Tibial artery (tissue), 4 donors: ENCODE data around the gene ANKRD44.

Experiments
- DNase-seq, 2 donors: peaks; one replicate each; pipeline ENCODE4 v3.0.0-alpha.2; 2019
- H3K27ac ChIP-seq, 2 donors: fragments of 200-600 bp; sonication (generic) in 1 of 2; 1 replicate in 1 of 2; 2 replicates in 1 of 2; pipeline ENCODE4 v1.5.1; 2018 to 2019; ENCODE audit warnings: mild to moderate bottlenecking in 1 of 2
- H3K27me3 ChIP-seq, 2 donors: fragments of 200-600 bp; sonication (generic) in 1 of 2; one replicate each; pipeline versions ENCODE4 v1.5.1 to v1.6.0; 2016 to 2019
- H3K36me3 ChIP-seq, 3 donors: fragments of 200-600 bp; sonication (generic) in 2 of 3; one replicate each; pipeline ENCODE4 v1.5.1; 2016 to 2019; ENCODE audit warnings: mild to moderate bottlenecking in 2 of 3
- H3K4me1 ChIP-seq, 4 donors: fragments of 200-600 bp; sonication (generic) in 2 of 4; 1 replicate in 3 of 4; 2 replicates in 1 of 4; pipeline ENCODE4 v1.5.1; 2016 to 2019
- H3K4me3 ChIP-seq, 2 donors: fragments of 200-600 bp; sonication (generic) in 1 of 2; 1 replicate in 1 of 2; 2 replicates in 1 of 2; pipeline ENCODE4 v1.5.1; 2018 to 2019; ENCODE audit warnings: mild to moderate bottlenecking in 2 of 2
- H3K9me3 ChIP-seq, 3 donors: fragments of 200-600 bp; sonication (generic) in 1 of 3; one replicate each; pipeline ENCODE4 v1.5.1; 2016 to 2019
- intact Hi-C: fragments of 100-400 bp; cut with DNase I; formaldehyde crosslinking; loops from one replicate; pipeline ENCODE4 v1.15.0; 2023; ENCODE audit warnings: low total_unique reads
- TF ChIP-seq, protein P1 (sequence below), 2 experiments: fragments of 200-600 bp in 1 of 2; fragments of 450-650 bp in 1 of 2; IDR thresholded peaks; one replicate each; pipeline ENCODE4 v1.5.1; 2017 to 2019; ENCODE audit warnings: antibody characterized with exemption in 2 of 2, mild to moderate bottlenecking in 1 of 2, moderate library complexity in 1 of 2

Gene ANKRD44

DNA sequence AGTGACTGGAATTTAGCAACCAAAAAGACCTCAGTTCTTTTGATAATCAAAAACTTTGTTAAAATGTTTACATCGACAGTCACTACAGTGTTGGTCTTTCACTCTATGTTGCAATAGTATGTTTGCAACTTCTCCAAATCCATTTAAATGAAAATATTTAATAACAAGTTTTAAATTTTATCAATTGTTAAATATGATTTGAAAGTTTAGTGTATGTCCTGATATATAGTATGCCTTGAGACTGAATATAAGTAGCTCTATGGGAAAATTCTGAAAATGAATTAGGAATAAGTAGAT, 109.9 kb downstream of the ANKRD44 start:
- Histone ChIP-seq H3K27ac (peak overlapping the region in 1 of 2 donors; percentile 32), H3K4me3 (no peak overlapping the region), H3K36me3 (no peaks in the 10 kb centered on the region), H3K4me1 (peaks cover 0 to 87% (median 41%) of the 10 kb centered on the region in 4 donors), H3K27me3 (no peaks in the 10 kb centered on the region), H3K9me3 (no peaks in the 10 kb centered on the region)
- TF ChIP-seq, protein P1, sequence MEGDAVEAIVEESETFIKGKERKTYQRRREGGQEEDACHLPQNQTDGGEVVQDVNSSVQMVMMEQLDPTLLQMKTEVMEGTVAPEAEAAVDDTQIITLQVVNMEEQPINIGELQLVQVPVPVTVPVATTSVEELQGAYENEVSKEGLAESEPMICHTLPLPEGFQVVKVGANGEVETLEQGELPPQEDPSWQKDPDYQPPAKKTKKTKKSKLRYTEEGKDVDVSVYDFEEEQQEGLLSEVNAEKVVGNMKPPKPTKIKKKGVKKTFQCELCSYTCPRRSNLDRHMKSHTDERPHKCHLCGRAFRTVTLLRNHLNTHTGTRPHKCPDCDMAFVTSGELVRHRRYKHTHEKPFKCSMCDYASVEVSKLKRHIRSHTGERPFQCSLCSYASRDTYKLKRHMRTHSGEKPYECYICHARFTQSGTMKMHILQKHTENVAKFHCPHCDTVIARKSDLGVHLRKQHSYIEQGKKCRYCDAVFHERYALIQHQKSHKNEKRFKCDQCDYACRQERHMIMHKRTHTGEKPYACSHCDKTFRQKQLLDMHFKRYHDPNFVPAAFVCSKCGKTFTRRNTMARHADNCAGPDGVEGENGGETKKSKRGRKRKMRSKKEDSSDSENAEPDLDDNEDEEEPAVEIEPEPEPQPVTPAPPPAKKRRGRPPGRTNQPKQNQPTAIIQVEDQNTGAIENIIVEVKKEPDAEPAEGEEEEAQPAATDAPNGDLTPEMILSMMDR (IDR thresholded peaks at IDR 0.05) = no peak
- intact Hi-C loops = no loop called here
- no peak for DNase-seq

DNA sequence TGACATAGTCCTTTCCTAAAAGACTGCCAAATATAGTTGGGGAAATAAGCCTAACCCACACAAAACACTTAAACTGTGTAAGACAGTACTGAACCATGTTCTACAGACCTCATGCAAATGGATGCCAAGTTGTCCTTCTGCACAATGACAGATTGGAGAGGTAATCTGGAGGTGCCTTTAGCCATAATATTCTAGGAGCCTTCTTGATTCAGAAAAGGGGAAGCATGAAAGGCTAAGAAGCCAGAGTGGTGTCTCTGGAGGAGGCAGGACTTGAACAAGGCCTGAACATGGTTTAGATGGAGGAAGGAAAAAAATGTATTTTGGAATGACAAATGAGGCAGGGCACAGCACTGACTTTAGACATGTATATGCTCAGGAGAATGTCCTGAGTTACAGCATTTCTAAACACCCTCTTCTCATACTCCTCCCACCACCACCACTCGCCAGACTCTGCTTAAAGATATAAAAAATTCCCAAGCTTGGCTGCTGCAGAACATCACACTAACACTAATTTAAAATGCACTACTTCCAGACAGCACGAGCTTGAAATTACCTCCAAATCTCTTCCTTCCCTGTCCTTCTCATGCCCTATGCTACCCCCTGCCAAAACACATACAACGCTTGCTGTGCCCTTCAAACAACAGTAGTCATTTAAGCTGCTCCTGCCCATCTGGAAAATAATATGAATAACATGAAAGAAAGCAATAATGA, 110.4 kb downstream of the ANKRD44 start:
- Histone ChIP-seq H3K4me1 (peaks cover 0 to 87% (median 38%) of the 10 kb centered on the region in 4 donors), H3K27ac (peak overlapping the region; percentile 17 to 32)
- intact Hi-C loops = no loop called here

DNA sequence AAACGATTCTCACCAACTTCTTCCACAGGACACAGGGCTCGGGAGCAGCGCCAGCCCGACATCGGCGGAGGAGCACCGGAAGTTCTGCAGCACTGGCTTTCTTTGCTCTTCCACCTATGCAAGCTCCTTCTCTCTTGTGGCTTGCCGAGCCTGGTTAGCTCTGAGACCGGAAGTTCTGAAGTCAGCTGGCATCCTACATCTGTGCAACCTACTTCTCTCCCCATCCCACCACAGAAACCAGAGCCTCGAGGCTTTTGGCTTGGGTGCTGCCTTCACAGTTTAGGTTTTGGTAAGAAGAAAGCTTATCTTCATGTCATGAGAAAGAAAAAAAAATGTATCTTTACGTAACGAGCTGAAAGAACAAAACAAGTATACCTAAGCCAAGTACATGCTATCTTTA, 111.7 kb downstream of the ANKRD44 start:
- DNase-seq = peak; percentile 47 to 76
- Histone ChIP-seq H3K4me3 (peak overlapping the region; percentile 14 to 21), H3K9me3 (no peaks in the 10 kb centered on the region), H3K4me1 (peaks cover 0 to 81% (median 30%) of the 10 kb centered on the region in 4 donors), H3K36me3 (no peaks in the 10 kb centered on the region), H3K27ac (peak overlapping the region; percentile 16 to 46), H3K27me3 (no peaks in the 10 kb centered on the region)
- intact Hi-C loops = no loop called here
- TF ChIP-seq, protein P1 (IDR thresholded peaks at IDR 0.05) = no peak

More for the DNA sequence above, 110.4 kb downstream of the ANKRD44 start:
- Histone ChIP-seq H3K4me3 (no peak overlapping the region), H3K36me3 (no peaks in the 10 kb centered on the region), H3K27me3 (no peaks in the 10 kb centered on the region), H3K9me3 (no peaks in the 10 kb centered on the region)
- DNase-seq = no peak
- TF ChIP-seq, protein P1 (IDR thresholded peaks at IDR 0.05) = no peak

DNA sequence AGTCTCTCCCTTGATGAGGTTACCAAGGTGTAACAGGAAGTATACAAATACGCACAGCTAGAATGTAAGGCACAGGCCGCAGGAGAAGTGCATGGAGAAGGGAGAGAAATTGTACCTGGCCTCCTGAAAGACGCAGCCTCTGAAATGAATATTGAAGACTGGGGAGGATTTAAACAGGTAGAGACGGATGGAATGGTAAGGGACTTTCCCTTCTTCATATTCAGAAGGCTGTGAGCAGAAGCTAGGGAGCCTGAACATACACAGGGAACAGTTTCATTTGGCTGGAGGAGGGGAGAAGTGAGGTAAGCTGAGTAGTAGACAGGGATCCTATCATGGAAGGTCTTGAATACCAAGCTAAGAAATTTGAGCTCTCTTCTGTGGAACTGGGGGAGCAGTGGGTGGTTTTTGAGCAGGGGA, 112.7 kb downstream of the ANKRD44 start:
- intact Hi-C loops = no loop called here
- no peak for DNase-seq
- H3K36me3 ChIP-seq = no peaks in the 10 kb centered on the region
- H3K27me3 ChIP-seq = no peaks in the 10 kb centered on the region
- peaks cover 0 to 73% (median 27%) of the 10 kb centered on the region in 4 donors for H3K4me1 ChIP-seq
- no peaks in the 10 kb centered on the region for H3K9me3 ChIP-seq
- H3K27ac ChIP-seq = peak overlapping the region; percentile 16 to 46
- TF ChIP-seq, protein P1 (IDR thresholded peaks at IDR 0.05) = no peak
- H3K4me3 ChIP-seq = no peak overlapping the region

DNA sequence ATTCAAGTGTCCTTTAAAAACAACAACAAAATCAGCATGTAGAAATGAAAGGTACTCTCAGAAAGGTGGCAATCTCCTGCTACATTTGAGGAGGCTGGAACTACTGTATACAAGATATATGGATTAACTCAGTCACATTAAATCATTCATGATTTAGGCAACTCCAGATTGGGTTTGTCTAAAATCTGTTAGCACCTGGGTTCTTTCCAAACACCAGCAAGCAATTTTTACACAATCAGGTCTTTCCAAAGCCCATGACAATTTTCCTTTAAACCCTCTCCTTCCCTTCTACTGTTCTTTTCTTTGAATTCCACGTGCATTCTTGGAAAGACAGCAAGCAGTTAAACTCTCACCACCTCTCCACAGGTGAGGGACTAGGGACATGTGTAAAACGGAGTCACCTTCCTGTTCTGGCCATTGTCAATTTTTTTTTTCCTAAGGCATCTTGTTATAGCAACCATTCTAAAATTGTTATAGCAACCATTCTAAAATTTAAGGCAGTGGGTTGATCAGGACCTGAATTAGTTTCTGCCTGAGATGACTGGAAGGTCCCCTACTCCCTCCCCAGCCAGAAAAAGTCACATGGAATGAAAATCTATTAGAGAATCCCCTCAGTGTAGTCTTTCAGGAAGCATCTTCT, 113.9 kb downstream of the ANKRD44 start:
- TF ChIP-seq, protein P1 (IDR thresholded peaks at IDR 0.05) = no peak
- H3K9me3 ChIP-seq = no peaks in the 10 kb centered on the region
- no peaks in the 10 kb centered on the region for H3K36me3 ChIP-seq
- peaks cover 0 to 62% (median 27%) of the 10 kb centered on the region in 4 donors for H3K4me1 ChIP-seq
- no peak overlapping the region for H3K4me3 ChIP-seq
- intact Hi-C loops = no loop called here
- H3K27ac ChIP-seq = no peak overlapping the region
- no peak for DNase-seq
- no peaks in the 10 kb centered on the region for H3K27me3 ChIP-seq
